Measurements from ENCODE around the gene F2RL3.
A peak's percentile ranks its signal among the peaks of the same experiment; 100 is the strongest.

Gene F2RL3

GRCh38 chr19:16851031-16851712 lies 37.6 kb upstream of the F2RL3 start:
- H3K4me3 ChIP-seq (ENCODE audit: low read depth, low read length) = no peak overlapping the region
- DNase-seq (ENCODE audit: low read depth, low spot score) = peak; percentile 47
- in situ Hi-C loops (cut with HindIII; ENCODE audit: low sequenced_read_pairs) = no loop called here
- TF ChIP-seq, protein P1, sequence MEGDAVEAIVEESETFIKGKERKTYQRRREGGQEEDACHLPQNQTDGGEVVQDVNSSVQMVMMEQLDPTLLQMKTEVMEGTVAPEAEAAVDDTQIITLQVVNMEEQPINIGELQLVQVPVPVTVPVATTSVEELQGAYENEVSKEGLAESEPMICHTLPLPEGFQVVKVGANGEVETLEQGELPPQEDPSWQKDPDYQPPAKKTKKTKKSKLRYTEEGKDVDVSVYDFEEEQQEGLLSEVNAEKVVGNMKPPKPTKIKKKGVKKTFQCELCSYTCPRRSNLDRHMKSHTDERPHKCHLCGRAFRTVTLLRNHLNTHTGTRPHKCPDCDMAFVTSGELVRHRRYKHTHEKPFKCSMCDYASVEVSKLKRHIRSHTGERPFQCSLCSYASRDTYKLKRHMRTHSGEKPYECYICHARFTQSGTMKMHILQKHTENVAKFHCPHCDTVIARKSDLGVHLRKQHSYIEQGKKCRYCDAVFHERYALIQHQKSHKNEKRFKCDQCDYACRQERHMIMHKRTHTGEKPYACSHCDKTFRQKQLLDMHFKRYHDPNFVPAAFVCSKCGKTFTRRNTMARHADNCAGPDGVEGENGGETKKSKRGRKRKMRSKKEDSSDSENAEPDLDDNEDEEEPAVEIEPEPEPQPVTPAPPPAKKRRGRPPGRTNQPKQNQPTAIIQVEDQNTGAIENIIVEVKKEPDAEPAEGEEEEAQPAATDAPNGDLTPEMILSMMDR (IDR thresholded peaks at IDR 0.05; ENCODE audit: low read depth, low read length) = no peak

- DNase-seq (ENCODE audit: low read depth, low spot score) = no peak
- in situ Hi-C loops (cut with HindIII; ENCODE audit: low sequenced_read_pairs) = no loop called here
- TF ChIP-seq, protein P1 (IDR thresholded peaks at IDR 0.05; ENCODE audit: low read depth, low read length) = no peak
- H3K4me3 ChIP-seq (ENCODE audit: low read depth, low read length) = no peak overlapping the region
Measured at GRCh38 chr19:16853066-16853465, 35.7 kb upstream of the F2RL3 start.

GRCh38 chr19:16856091-16856490 lies 32.7 kb upstream of the F2RL3 start:
- TF ChIP-seq, protein P1 (IDR thresholded peaks at IDR 0.05; ENCODE audit: low read depth, low read length) = no peak
- in situ Hi-C loops (cut with HindIII; ENCODE audit: low sequenced_read_pairs) = no loop called here
- DNase-seq (ENCODE audit: low read depth, low spot score) = no peak
- no peak overlapping the region for H3K4me3 ChIP-seq (ENCODE audit: low read depth, low read length)

DNA sequence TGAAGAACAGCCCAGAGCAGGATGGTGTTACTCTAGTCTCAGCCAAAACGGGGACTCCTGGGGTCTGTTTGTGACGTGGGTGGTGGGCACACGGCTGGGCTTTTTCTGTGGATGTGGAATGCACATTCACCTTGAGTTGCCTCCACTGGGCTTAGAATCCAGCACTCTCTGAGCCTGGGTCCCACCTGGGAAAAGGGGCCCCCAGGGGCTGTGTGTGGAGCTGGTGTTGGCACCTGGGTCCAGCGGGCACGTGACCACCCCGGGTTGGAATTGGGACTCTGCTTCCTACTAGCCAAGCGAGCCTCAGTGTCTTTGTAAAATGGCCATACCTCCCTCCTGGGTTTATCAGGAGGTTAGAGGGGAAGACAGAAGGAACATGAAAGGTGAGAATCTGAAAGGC lies 29.2 kb upstream of the F2RL3 start:
- in situ Hi-C loops (cut with HindIII; ENCODE audit: low sequenced_read_pairs) = no loop called here
- no peak for DNase-seq (ENCODE audit: low read depth, low spot score)
- H3K4me3 ChIP-seq (ENCODE audit: low read depth, low read length) = no peak overlapping the region
- TF ChIP-seq, protein P1 (IDR thresholded peaks at IDR 0.05; ENCODE audit: low read depth, low read length) = no peak

- H3K4me3 ChIP-seq (ENCODE audit: low read depth, low read length) = no peak overlapping the region
Measured at GRCh38 chr19:16860118-16860517, 28.7 kb upstream of the F2RL3 start.

GRCh38 chr19:16861011-16861410 lies 27.8 kb upstream of the F2RL3 start:
- in situ Hi-C loops (cut with HindIII; ENCODE audit: low sequenced_read_pairs) = no loop called here
- DNase-seq (ENCODE audit: low read depth, low spot score) = no peak
- TF ChIP-seq, protein P1 (IDR thresholded peaks at IDR 0.05; ENCODE audit: low read depth, low read length) = no peak
- H3K4me3 ChIP-seq (ENCODE audit: low read depth, low read length) = no peak overlapping the region

More at GRCh38 chr19:16860118-16860517, 28.7 kb upstream of the F2RL3 start:
- no peak for DNase-seq (ENCODE audit: low read depth, low spot score)
- in situ Hi-C loops (cut with HindIII; ENCODE audit: low sequenced_read_pairs) = no loop called here
- TF ChIP-seq, protein P1 (IDR thresholded peaks at IDR 0.05; ENCODE audit: low read depth, low read length) = no peak
